Brain microvascular endothelial cell (primary cell): ENCODE results near the gene IFNB1.
A peak's percentile ranks its signal among the peaks of the same experiment; 100 is the strongest.

Experiments
- DNase-seq: peaks from one replicate; pipeline ENCODE4 v3.0.0-alpha.2; 2020
- H3K27ac ChIP-seq: fragments of 250-450 bp; sonication (Bioruptor Pico); 2 replicates; pipeline ENCODE4 v1.5.1; 2020; ENCODE audit warnings: mild to moderate bottlenecking, moderate library complexity
- H3K27me3 ChIP-seq: fragments of 250-450 bp; sonication (Bioruptor Pico); replicated peaks from 2 replicates; pipeline ENCODE4 v1.5.1; 2020; ENCODE audit warnings: mild to moderate bottlenecking
- H3K36me3 ChIP-seq: fragments of 250-450 bp; sonication (Bioruptor Pico); replicated peaks from 2 replicates; pipeline ENCODE4 v1.5.1; 2020; ENCODE audit warnings: mild to moderate bottlenecking
- H3K4me3 ChIP-seq: 2 replicates; pipeline ENCODE4 v1.5.1; 2011; ENCODE audit warnings: low read depth, mild to moderate bottlenecking, control low read depth, low read length, moderate library complexity
- CTCF ChIP-seq: IDR thresholded peaks from 2 replicates; pipeline ENCODE4 v1.5.1; 2011; ENCODE audit warnings: low read depth, mild to moderate bottlenecking, moderate library complexity, low read length, control low read depth, inconsistent platforms; ENCODE audit errors: missing control alignments
- in situ Hi-C: cut with HindIII; loops from 2 replicates; pipeline ENCODE4 v1.10.0; 2017; ENCODE audit warnings: low sequenced_read_pairs, low pct_ligation_motif_present

Gene IFNB1

GRCh38 chr9:21043841-21044240 lies 33.9 kb downstream of the IFNB1 start:
- DNase-seq = no peak
- no peak overlapping the region for H3K4me3 ChIP-seq
- in situ Hi-C loops = no loop called here
- TF ChIP-seq CTCF = no peak
- no peaks in the 10 kb centered on the region for H3K36me3 ChIP-seq
- H3K27ac ChIP-seq = no peak overlapping the region
- H3K27me3 ChIP-seq = no peaks in the 10 kb centered on the region

GRCh38 chr9:21042466-21042865 lies 35.3 kb downstream of the IFNB1 start:
- no peak for DNase-seq
- Histone ChIP-seq H3K36me3 (no peaks in the 10 kb centered on the region), H3K4me3 (no peak overlapping the region), H3K27me3 (no peaks in the 10 kb centered on the region), H3K27ac (no peak overlapping the region)
- no peak for TF ChIP-seq CTCF
- in situ Hi-C loops = no loop called here

- Histone ChIP-seq H3K27ac (no peak overlapping the region), H3K4me3 (no peak overlapping the region), H3K36me3 (no peaks in the 10 kb centered on the region), H3K27me3 (no peaks in the 10 kb centered on the region)
- DNase-seq = no peak
- TF ChIP-seq CTCF = no peak
- in situ Hi-C loops = no loop called here
Measured at GRCh38 chr9:21039302-21039701, 38.4 kb downstream of the IFNB1 start.

GRCh38 chr9:21037278-21037677 lies 40.5 kb downstream of the IFNB1 start:
- Histone ChIP-seq H3K4me3 (no peak overlapping the region), H3K27me3 (no peaks in the 10 kb centered on the region), H3K27ac (no peak overlapping the region), H3K36me3 (no peaks in the 10 kb centered on the region)
- no peak for DNase-seq
- TF ChIP-seq CTCF = no peak
- in situ Hi-C loops = no loop called here

- Histone ChIP-seq H3K4me3 (peak overlapping the region; percentile 63), H3K27ac (no peak overlapping the region), H3K36me3 (no peaks in the 10 kb centered on the region), H3K27me3 (no peaks in the 10 kb centered on the region)
- TF ChIP-seq CTCF = no peak
- DNase-seq = no peak
- in situ Hi-C loops = no loop called here
Measured at GRCh38 chr9:21031808-21032183, 45.9 kb downstream of the IFNB1 start.

- H3K27me3 ChIP-seq = no peaks in the 10 kb centered on the region
- peak; percentile 13 for DNase-seq
- in situ Hi-C loops = no loop called here
- H3K4me3 ChIP-seq = peak within 1 kb of the TSS; percentile 63
- H3K27ac ChIP-seq = peak within 1 kb of the TSS; percentile 6
- no peak for TF ChIP-seq CTCF
- H3K36me3 ChIP-seq = no peaks in the 10 kb centered on the region
Measured at GRCh38 chr9:21031091-21031807, 46.5 kb downstream of the IFNB1 start, which contains the start of gene HACD4. HACD4 (minus strand) TSS chr9:21031640; CDS start chr9:21031590, 50 bp downstream.
